H1 (cell line): ENCODE results near the gene BUD23. TPM values are rescaled to one million over a fixed set of nuclear protein-coding genes. Genes with fewer than 3 reads are reported as not detected.
A peak's percentile ranks its signal among the peaks of the same experiment; 100 is the strongest.

ENCODE experiments used
- CTCF ChIA-PET: fragments of 300-600 bp; sonication (Branson Sonifier 250); formaldehyde crosslinking; loops from one replicate; lab custom pipeline; 2021; ENCODE audit not compliant: partially characterized antibody; lab: Charles Lee
- POLR2A ChIA-PET: fragments of 300-600 bp; sonication (Branson Sonifier 250); formaldehyde crosslinking; loops from one replicate; lab custom pipeline; 2021; ENCODE audit warnings: inconsistent platforms; ENCODE audit not compliant: partially characterized antibody; lab: Charles Lee
- DNase-seq, 2 experiments: peaks; one replicate each; pipeline versions ENCODE4 v3.0.0 to v3.0.0-alpha.2; 2010 to 2022; ENCODE audit warnings: low spot score in 2 of 2, low read depth in 1 of 2, mixed read lengths in 1 of 2
- FAIRE-seq: peaks from 2 replicates; lab custom pipeline; 2011; peaks lifted over from hg19 to GRCh38; lab: Jason Lieb, UNC
- H2AFZ ChIP-seq: 2 replicates; pipeline ENCODE4 v1.8.1; 2012; ENCODE audit warnings: low read length, inconsistent platforms
- H2AK5ac ChIP-seq: 2 replicates; pipeline ENCODE4 v1.6.1; 2013; ENCODE audit warnings: low read depth, low read length
- H2BK120ac ChIP-seq: replicated peaks from 2 replicates; pipeline ENCODE3; 2013; ENCODE audit warnings: low read depth, low read length, inconsistent platforms
- H2BK12ac ChIP-seq: 2 replicates; pipeline ENCODE4 v1.6.1; 2013; ENCODE audit warnings: low read depth, low read length
- H2BK15ac ChIP-seq: 2 replicates; pipeline ENCODE4 v1.6.1; 2013; ENCODE audit warnings: low read length
- H2BK20ac ChIP-seq: 2 replicates; pipeline ENCODE4 v1.6.1; 2013; ENCODE audit warnings: low read length
- H2BK5ac ChIP-seq: 2 replicates; pipeline ENCODE4 v1.6.1; 2013; ENCODE audit warnings: low read depth, low read length
- H3K14ac ChIP-seq: 2 replicates; pipeline ENCODE4 v1.6.1; 2013; ENCODE audit warnings: inconsistent platforms; ENCODE audit not compliant: insufficient read length
- H3K18ac ChIP-seq: 2 replicates; pipeline ENCODE4 v1.6.1; 2013; ENCODE audit warnings: low read length; ENCODE audit errors: extremely low read depth
- H3K23ac ChIP-seq: 2 replicates; pipeline ENCODE4 v1.6.1; 2013; ENCODE audit warnings: inconsistent platforms; ENCODE audit not compliant: insufficient read length
- H3K23me2 ChIP-seq: 2 replicates; pipeline ENCODE4 v1.6.1; 2013; ENCODE audit warnings: low read depth, low read length
- H3K27ac ChIP-seq: 2 replicates; pipeline ENCODE4 v1.6.1; 2011; ENCODE audit warnings: low read depth, low read length, inconsistent platforms
- H3K27me3 ChIP-seq, 4 experiments: replicated peaks in 1 of 4; 1 replicate in 1 of 4; 2 replicates in 3 of 4; pipeline versions ENCODE4 v1.6.1 to v1.8.1; 2011 to 2013; ENCODE audit warnings: low read length in 3 of 4, mild to moderate bottlenecking in 3 of 4, inconsistent platforms in 2 of 4, mixed read lengths in 2 of 4, moderate library complexity in 1 of 4; ENCODE audit not compliant: control insufficient read depth in 3 of 4, insufficient read depth in 3 of 4; ENCODE audit errors: extremely low read depth in 1 of 4
- H3K36me3 ChIP-seq, 4 experiments: 2 replicates each; pipeline versions ENCODE4 v1.6.1 to v1.8.1; 2011 to 2013; ENCODE audit warnings: mild to moderate bottlenecking in 4 of 4, low read length in 3 of 4, moderate library complexity in 2 of 4, control low read depth in 1 of 4, inconsistent platforms in 1 of 4; ENCODE audit not compliant: insufficient read depth in 4 of 4, control insufficient read depth in 2 of 4
- H3K4ac ChIP-seq: replicated peaks from 2 replicates; pipeline ENCODE3; 2013; ENCODE audit warnings: low read length, low read depth, mixed read lengths, inconsistent platforms; ENCODE audit not compliant: insufficient read length
- H3K4me1 ChIP-seq, 4 experiments: replicated peaks in 1 of 4; 1 replicate in 1 of 4; 2 replicates in 3 of 4; pipeline versions ENCODE4 v1.6.1 to v1.8.1; 2011 to 2013; ENCODE audit warnings: low read length in 3 of 4, inconsistent platforms in 2 of 4, mixed read lengths in 1 of 4; ENCODE audit not compliant: insufficient read depth in 4 of 4, control insufficient read depth in 3 of 4
- H3K4me2 ChIP-seq, 2 experiments: 2 replicates each; pipeline versions ENCODE4 v1.6.1 to v1.8.1; 2011 to 2013; ENCODE audit warnings: low read depth in 2 of 2, low read length in 2 of 2, control low read depth in 1 of 2, inconsistent platforms in 1 of 2, mild to moderate bottlenecking in 1 of 2; ENCODE audit not compliant: insufficient read depth in 1 of 2
- H3K4me3 ChIP-seq, 4 experiments: fragments of 200-600, 300-600 bp in 1 of 4; sonication (generic), shearing (Covaris generic), sonication (Bioruptor Twin) in 1 of 4; 2 replicates each; pipeline versions ENCODE4 v1.5.1 to v1.8.1; 2011 to 2016; ENCODE audit warnings: low read length in 4 of 4, low read depth in 3 of 4, control low read depth in 2 of 4, inconsistent platforms in 2 of 4, mild to moderate bottlenecking in 2 of 4, mixed read lengths in 1 of 4, moderate library complexity in 1 of 4; ENCODE audit not compliant: insufficient read depth in 2 of 4; ENCODE audit errors: extremely low read depth in 1 of 4
- H3K56ac ChIP-seq: replicated peaks from 2 replicates; pipeline ENCODE3; 2013; ENCODE audit warnings: low read depth, mild to moderate bottlenecking, mixed read lengths, low read length, inconsistent platforms; ENCODE audit not compliant: insufficient read length
- H3K79me1 ChIP-seq: 2 replicates; pipeline ENCODE4 v1.6.1; 2013; ENCODE audit warnings: low read depth, low read length, control low read depth
- H3K79me2 ChIP-seq, 2 experiments: 2 replicates each; pipeline versions ENCODE4 v1.6.1 to v1.8.1; 2012 to 2013; ENCODE audit warnings: low read length in 2 of 2, mild to moderate bottlenecking in 2 of 2, inconsistent platforms in 1 of 2; ENCODE audit not compliant: insufficient read depth in 2 of 2, control insufficient read depth in 1 of 2
- H3K9ac ChIP-seq, 4 experiments: replicated peaks in 1 of 4; 1 replicate in 1 of 4; 2 replicates in 3 of 4; pipeline versions ENCODE4 v1.6.1 to v1.8.1; 2011 to 2013; ENCODE audit warnings: low read depth in 3 of 4, low read length in 3 of 4, control low read depth in 2 of 4, mild to moderate bottlenecking in 2 of 4, moderate library complexity in 2 of 4, inconsistent platforms in 1 of 4; ENCODE audit errors: extremely low read depth in 1 of 4
- H3K9me3 ChIP-seq, 2 experiments: 2 replicates each; pipeline versions ENCODE4 v1.6.1 to v1.8.1; 2012 to 2013; ENCODE audit warnings: mild to moderate bottlenecking in 2 of 2, moderate library complexity in 2 of 2, control low read depth in 1 of 2, inconsistent platforms in 1 of 2, low read depth in 1 of 2, low read length in 1 of 2, mixed read lengths in 1 of 2; ENCODE audit not compliant: insufficient read depth in 2 of 2
- H4K20me1 ChIP-seq, 2 experiments: replicated peaks in 1 of 2; 2 replicates each; pipeline versions ENCODE3 to v1.8.1; 2011 to 2013; ENCODE audit warnings: inconsistent platforms in 2 of 2, low read length in 2 of 2, mild to moderate bottlenecking in 1 of 2; ENCODE audit not compliant: insufficient read depth in 2 of 2, control insufficient read depth in 1 of 2
- H4K5ac ChIP-seq: 2 replicates; pipeline ENCODE4 v1.6.1; 2013; ENCODE audit warnings: low read length, low read depth, mixed read lengths, inconsistent platforms; ENCODE audit not compliant: insufficient read length
- H4K8ac ChIP-seq: 2 replicates; pipeline ENCODE4 v1.8.0; 2013; ENCODE audit warnings: mild to moderate bottlenecking, moderate library complexity, low read length, inconsistent platforms; ENCODE audit not compliant: insufficient read depth; ENCODE audit errors: extremely low read depth
- H4K91ac ChIP-seq: replicated peaks from 2 replicates; pipeline ENCODE3; 2013; ENCODE audit warnings: low read length, mixed read lengths, inconsistent platforms; ENCODE audit not compliant: insufficient read length
- CTBP2 ChIP-seq: IDR thresholded peaks from 2 replicates; pipeline ENCODE4 v1.7.0; 2011; ENCODE audit warnings: borderline replicate concordance, mild to moderate bottlenecking, moderate library complexity, mixed read lengths, low read length; ENCODE audit not compliant: insufficient read depth, insufficient read length
- JUN ChIP-seq: IDR thresholded peaks from 2 replicates; pipeline ENCODE4 v1.6.1; 2011; ENCODE audit warnings: low read depth, mild to moderate bottlenecking, improper control_type of control experiment, low read length
- SIX5 ChIP-seq: IDR thresholded peaks from 2 replicates; pipeline ENCODE4 v1.6.1; 2011; ENCODE audit warnings: mild to moderate bottlenecking, low read depth, low read length
- WGBS, 2 experiments: shearing (Covaris generic) in 1 of 2; methylation state at CpG; one replicate each; pipeline versions ENCODE4 v1.1.6 to v1.1.7; 2013 to 2015; ENCODE audit warnings: low lambda C conversion rate in 2 of 2, mixed read lengths in 2 of 2, inconsistent platforms in 1 of 2, low coverage in 1 of 2, missing lambda C conversion rate in 1 of 2; ENCODE audit not compliant: insufficient replicate concordance in 2 of 2, insufficient coverage in 1 of 2, insufficient read length in 1 of 2; ENCODE audit errors: extremely low coverage in 1 of 2, missing lambda C conversion rate in 1 of 2; 5-methylcytosine and 5-hydroxymethylcytosine counted together
- polyA plus RNA-seq, 7 experiments: library from polyadenylated mRNA; depleted of rRNA in 3 of 7; stranded (reverse) in 5 of 7; unstranded in 2 of 7; fragments of >200 nt in 5 of 7; fragments of 200-250 nt in 2 of 7; gene quantifications; 1 replicate in 5 of 7; 2 replicates in 1 of 7; 4 replicates in 1 of 7; pipeline versions ENCODE4 v1.2.1 to v1.2.3, GENCODE V29; 2011 to 2013; ENCODE audit warnings: missing spikeins in 2 of 7, mixed read lengths in 2 of 7
- total RNA-seq: library from RNA; stranded (reverse); fragmentation: NEBNext Ultra II Directional; extraction: Animal tissue kit (Norgen Biotek cat#: 25700); gene quantifications from 2 replicates; pipeline ENCODE4 v1.2.1, GENCODE V29; 2021

Gene BUD23
- total and polyA plus RNA-seq, 2 of the 8 experiments (the other 6 are each of a cell fraction or from before 2014, with no cell fraction given): 72.3 to 78.4 TPM

DNA sequence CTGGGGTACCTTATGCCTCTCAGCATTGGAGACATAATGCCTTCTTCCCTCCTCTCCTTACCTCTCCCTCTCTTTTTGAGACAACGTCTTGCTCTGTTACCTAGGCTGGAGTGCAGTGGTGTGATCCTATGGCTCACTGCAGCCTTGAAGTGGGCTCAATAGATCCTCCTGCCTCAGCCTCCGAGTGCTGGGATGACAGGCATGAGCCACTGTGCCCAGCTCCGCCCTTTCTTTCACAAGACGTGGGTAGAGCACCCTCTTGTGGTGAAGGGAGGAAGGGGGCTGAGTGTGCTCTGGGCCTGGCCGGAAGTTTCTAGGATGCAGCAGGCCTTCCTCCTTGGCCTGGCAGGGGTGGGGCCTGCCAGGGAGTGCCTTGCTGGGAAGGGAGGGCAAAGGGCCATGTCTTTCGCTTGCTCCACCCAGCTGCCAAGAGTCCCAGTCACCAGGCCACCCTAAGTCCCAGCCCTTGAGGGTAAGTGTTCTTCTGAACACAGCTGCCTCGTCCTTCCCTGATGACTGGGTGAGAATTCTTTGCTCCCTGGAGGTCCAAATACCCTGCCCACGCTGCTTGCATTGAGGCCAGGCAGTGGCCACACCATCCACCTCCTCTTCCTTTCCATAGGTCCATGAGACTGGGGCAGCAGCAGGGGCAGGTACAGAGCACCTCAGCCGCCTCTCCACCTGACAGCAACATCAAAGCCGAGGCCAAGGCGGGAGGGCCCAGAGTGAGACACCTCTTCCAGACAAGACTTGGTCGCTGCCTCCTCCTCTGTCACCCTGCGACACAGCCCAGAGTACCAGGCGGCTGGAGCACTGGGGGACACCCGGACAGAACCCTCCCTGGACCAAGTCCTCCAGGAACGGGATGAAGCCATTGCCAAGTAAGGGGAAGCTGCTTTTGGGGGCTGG lies 51.5 kb downstream of the BUD23 start:
- 60% methylated on average over 14 of the region's 16 CpGs; no CpG with 5 or more reads in 1 of the 2 experiments for WGBS, 2 experiments
- Histone ChIP-seq H2BK15ac (peak overlapping the region; percentile 65; the same call in 1 of the 2 replicates), H3K9me3 (no peaks in the 10 kb centered on the region), H2BK12ac (peak overlapping the region; percentile 92), H3K27me3 (0 out of 7 replicates have a peak, but pooled peaks cover 0 to under 1% (median 0%) of the 10 kb centered on the region in 4 experiments), H3K4ac (no peak overlapping the region), H3K4me1 (peaks cover 0 to 16% (median 2%) of the 10 kb centered on the region in 4 experiments; a peak in 5 of 7 replicates), H4K20me1 (peaks cover 8 to 20% of the 10 kb centered on the region in 2 experiments), H3K18ac (no peak overlapping the region), H4K91ac (no peak overlapping the region), H3K23me2 (peaks cover 8% of the 10 kb centered on the region), H3K23ac (no peak overlapping the region), H4K5ac (no peak overlapping the region), H3K56ac (no peak overlapping the region), H3K79me2 (peaks cover 0 to 8% of the 10 kb centered on the region in 2 experiments; a peak in 1 of 4 replicates), H3K4me3 (no peak overlapping the region), H2BK20ac (no peak overlapping the region), H2BK5ac (no peak overlapping the region), H4K8ac (no peak overlapping the region), H3K36me3 (peaks cover 4 to 16% (median 8%) of the 10 kb centered on the region in 4 experiments; a peak in 5 of 8 replicates), H2BK120ac (no peak overlapping the region), H2AK5ac (peak overlapping the region; percentile 2; the same call in 1 of the 2 replicates), H3K27ac (peak overlapping the region; percentile 18; the same call in 1 of the 2 replicates), H3K79me1 (no peaks in the 10 kb centered on the region), H2AFZ (no peak overlapping the region), H3K4me2 (no peak overlapping the region), H3K14ac (no peak overlapping the region), H3K9ac (no peak overlapping the region)
- DNase-seq (peak in 1 of 2 experiments; percentile 91), FAIRE-seq (no peak)
- ChIA-PET POLR2A (interaction anchor here (0.5 to 2.3 kb wide), 12 partner anchors 10 to 416 kb away, joined by 3 to 7 read pairs (median 3); partner anchors contain the start of gene BAZ1B), CTCF (interaction anchor here (0.6 to 11.1 kb wide), 43 partner anchors 9 to 365 kb away, joined by 3 to 87 read pairs (median 3); partner anchors contain the start of genes BAZ1B, CLDN3, CLDN4 and STX1A)
- TF ChIP-seq CTBP2: no peak
- no peak for TF ChIP-seq SIX5
- TF ChIP-seq JUN: no peak
